Activated naive CD8-positive, alpha-beta T cell treated with anti-CD3 and anti-CD28 coated beads for 36 hours (primary cell): Measurements from ENCODE around the gene TRERF1. TPM values are rescaled to one million over a fixed set of nuclear protein-coding genes. Genes with fewer than 3 reads are reported as not detected.
"Not testable (repeated sequence)": the region's sequence is repeated elsewhere in the genome, so short reads cannot be mapped to it uniquely, and the experiment has no call there.

Experiments used
- DNase-seq: peaks from one replicate; pipeline ENCODE4 v3.0.0; 2021
- H3K27ac Mint-ChIP-seq: one replicate; pipeline ENCODE4 v1.8.0; 2022; ENCODE audit warnings: mild to moderate bottlenecking, moderate library complexity, mixed read lengths
- H3K27me3 Mint-ChIP-seq: one replicate; pipeline ENCODE4 v1.8.0; 2022; ENCODE audit warnings: mild to moderate bottlenecking, mixed read lengths
- H3K36me3 Mint-ChIP-seq: one replicate; pipeline ENCODE4 v1.8.0; 2021; ENCODE audit warnings: mild to moderate bottlenecking, mixed read lengths
- H3K4me1 Mint-ChIP-seq: one replicate; pipeline ENCODE4 v1.8.0; 2021; ENCODE audit warnings: mixed read lengths
- H3K4me3 Mint-ChIP-seq: one replicate; pipeline ENCODE4 v1.8.0; 2022; ENCODE audit warnings: mild to moderate bottlenecking, moderate library complexity, mixed read lengths
- H3K9me3 Mint-ChIP-seq: one replicate; pipeline ENCODE4 v1.8.0; 2022; ENCODE audit warnings: mixed read lengths
- total RNA-seq, 2 experiments: library from RNA; stranded (reverse); gene quantifications; one replicate each; pipeline ENCODE4 v1.2.3, GENCODE V29; 2021

TRERF1 gene
- total RNA-seq, 2 experiments from 2014 or later = 6.5 to 6.9 TPM

GRCh38 chr6:42193491-42193894, 258.2 kb downstream of the TRERF1 start:
- Mint-ChIP-seq H3K4me1 (no peaks in the 10 kb centered on the region), H3K27me3 (no peaks in the 10 kb centered on the region), H3K4me3 (no peak overlapping the region), H3K27ac (no peak overlapping the region), H3K9me3 (no peaks in the 10 kb centered on the region), H3K36me3 (peaks cover 1% of the 10 kb centered on the region)
- DNase-seq = no peak

DNA sequence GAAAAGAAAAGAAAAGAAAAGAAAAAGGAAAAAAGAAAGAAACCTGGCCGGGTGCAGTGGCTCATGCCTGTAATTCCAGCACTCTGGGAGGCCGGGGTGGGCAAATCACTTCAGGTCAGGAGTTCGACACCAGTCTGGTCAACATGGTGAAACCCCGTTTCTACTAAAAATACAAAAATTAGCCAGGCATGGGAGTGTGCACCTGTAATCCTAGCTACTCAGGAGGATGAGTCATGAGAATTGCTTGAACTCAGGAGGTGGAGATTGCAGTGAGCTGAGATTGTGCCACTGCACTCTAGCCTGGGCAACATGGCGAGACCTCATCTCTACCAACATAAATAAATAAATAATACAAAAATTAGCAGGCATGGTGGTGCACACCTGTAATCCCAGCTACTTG, 259.3 kb downstream of the TRERF1 start:
- H3K27me3 Mint-ChIP-seq, H3K4me1 Mint-ChIP-seq, H3K36me3 Mint-ChIP-seq, H3K9me3 Mint-ChIP-seq, H3K27ac Mint-ChIP-seq, DNase-seq, H3K4me3 Mint-ChIP-seq: not testable (repeated sequence)

GRCh38 chr6:42190554-42191183, 261.1 kb downstream of the TRERF1 start:
- no peak overlapping the region for H3K27ac Mint-ChIP-seq
- H3K27me3 Mint-ChIP-seq = no peaks in the 10 kb centered on the region
- no peaks in the 10 kb centered on the region for H3K9me3 Mint-ChIP-seq
- H3K4me3 Mint-ChIP-seq = no peak overlapping the region
- peaks cover 1% of the 10 kb centered on the region for H3K36me3 Mint-ChIP-seq
- DNase-seq = no peak
- no peaks in the 10 kb centered on the region for H3K4me1 Mint-ChIP-seq

GRCh38 chr6:42188406-42188805, 263.3 kb downstream of the TRERF1 start:
- H3K4me1 Mint-ChIP-seq = no peaks in the 10 kb centered on the region
- no peak for DNase-seq
- peaks cover 1% of the 10 kb centered on the region for H3K36me3 Mint-ChIP-seq
- H3K9me3 Mint-ChIP-seq = no peaks in the 10 kb centered on the region
- no peak overlapping the region for H3K4me3 Mint-ChIP-seq
- no peak overlapping the region for H3K27ac Mint-ChIP-seq
- H3K27me3 Mint-ChIP-seq = no peaks in the 10 kb centered on the region

- H3K9me3 Mint-ChIP-seq = no peaks in the 10 kb centered on the region
- H3K36me3 Mint-ChIP-seq = peaks cover 1% of the 10 kb centered on the region
- H3K27me3 Mint-ChIP-seq = no peaks in the 10 kb centered on the region
- H3K4me1 Mint-ChIP-seq = no peaks in the 10 kb centered on the region
- DNase-seq = no peak
- H3K27ac Mint-ChIP-seq = no peak overlapping the region
- no peak overlapping the region for H3K4me3 Mint-ChIP-seq
These were observed 266.1 kb downstream of the TRERF1 start for GRCh38 chr6:42185597-42185996.

DNA sequence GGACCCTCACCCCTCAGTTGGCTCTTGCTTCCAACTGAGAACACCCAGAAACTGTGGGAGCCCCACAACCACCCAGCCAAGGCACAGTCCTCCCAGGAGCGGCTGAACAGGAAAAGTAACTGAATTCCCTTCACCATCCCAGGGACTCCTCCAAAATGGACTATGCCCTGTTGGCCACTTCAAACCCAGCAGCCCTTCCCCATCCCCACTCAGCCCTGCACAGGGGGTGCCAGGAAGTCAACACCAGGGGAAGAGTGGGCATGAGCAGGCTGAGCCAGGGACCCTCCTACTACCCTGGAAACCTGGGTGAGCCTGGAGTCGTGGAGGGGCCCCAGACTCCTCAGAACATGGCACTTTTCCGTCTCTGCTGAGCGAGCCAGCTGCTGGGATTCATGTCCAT, 267.3 kb downstream of the TRERF1 start:
- H3K36me3 Mint-ChIP-seq = peaks cover 1% of the 10 kb centered on the region
- no peaks in the 10 kb centered on the region for H3K9me3 Mint-ChIP-seq
- no peak overlapping the region for H3K4me3 Mint-ChIP-seq
- no peak overlapping the region for H3K27ac Mint-ChIP-seq
- peaks cover 5% of the 10 kb centered on the region for H3K4me1 Mint-ChIP-seq
- H3K27me3 Mint-ChIP-seq = peaks cover 5% of the 10 kb centered on the region
- DNase-seq = no peak

DNA sequence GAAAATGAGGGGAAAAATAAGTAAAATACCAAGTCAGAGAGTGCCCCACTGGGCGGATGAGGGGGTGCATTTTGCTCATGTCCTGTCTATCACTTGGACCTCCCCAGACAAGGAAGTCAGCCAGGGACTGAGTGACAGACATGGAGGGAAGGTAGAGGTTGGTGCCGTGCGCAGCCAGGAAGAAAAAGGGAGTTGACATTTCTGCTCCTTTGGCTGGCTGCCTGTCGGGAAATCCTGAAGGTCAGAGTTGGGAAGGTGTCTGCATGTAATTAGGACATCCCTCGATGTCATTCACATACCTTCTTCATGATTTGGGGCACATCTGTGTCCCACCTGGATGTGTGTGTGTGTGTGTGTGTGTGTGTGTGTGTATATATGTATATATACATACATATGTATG, 269.6 kb downstream of the TRERF1 start:
- Mint-ChIP-seq H3K4me1 (peaks cover 10% of the 10 kb centered on the region), H3K36me3 (no peaks in the 10 kb centered on the region), H3K9me3 (no peaks in the 10 kb centered on the region), H3K27ac (no peak overlapping the region), H3K4me3 (no peak overlapping the region), H3K27me3 (peaks cover 21% of the 10 kb centered on the region)
- no peak for DNase-seq

- Mint-ChIP-seq H3K9me3 (no peaks in the 10 kb centered on the region), H3K36me3 (no peaks in the 10 kb centered on the region), H3K4me1 (peaks cover 10% of the 10 kb centered on the region), H3K27me3 (peaks cover 21% of the 10 kb centered on the region), H3K4me3 (no peak overlapping the region), H3K27ac (no peak overlapping the region)
- no peak for DNase-seq
These were observed 271.8 kb downstream of the TRERF1 start for GRCh38 chr6:42179945-42180313.

DNA sequence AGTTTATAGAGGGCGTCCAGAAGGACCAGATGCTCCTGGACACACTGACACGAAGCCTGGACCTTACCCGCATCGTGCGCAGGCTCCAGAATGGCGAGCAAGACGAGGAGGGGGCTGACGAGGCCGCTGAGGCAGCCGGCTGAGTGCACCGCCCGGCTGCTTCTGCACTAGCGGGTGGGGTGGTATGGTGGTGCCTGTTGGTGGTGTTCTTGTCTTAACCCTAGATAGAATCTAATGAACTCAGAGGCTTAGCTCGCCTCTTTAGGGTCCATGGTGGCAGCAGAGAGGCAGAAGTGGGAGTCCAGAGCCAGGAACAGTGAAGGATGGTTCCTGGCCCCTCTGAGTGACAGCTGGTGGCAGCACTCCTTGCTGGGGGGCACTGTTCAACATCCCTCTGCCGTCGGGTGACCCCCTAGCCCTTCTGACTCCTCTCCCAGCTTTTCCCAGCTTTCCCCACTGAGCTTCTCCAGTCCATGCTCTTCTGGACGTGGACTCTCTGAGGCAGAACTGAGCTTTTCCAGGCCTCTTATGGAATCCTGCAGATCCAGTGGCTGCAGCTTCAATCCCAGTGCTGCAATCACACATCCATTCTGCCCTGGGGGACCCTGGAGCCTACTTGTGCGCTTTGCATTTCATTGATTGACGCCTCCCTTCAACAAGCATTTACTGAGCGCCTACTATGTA, 272.3 kb downstream of the TRERF1 start:
- no peak for DNase-seq
- Mint-ChIP-seq H3K4me1 (peaks cover 10% of the 10 kb centered on the region), H3K27me3 (peaks cover 21% of the 10 kb centered on the region), H3K27ac (no peak overlapping the region), H3K9me3 (no peaks in the 10 kb centered on the region), H3K4me3 (no peak overlapping the region), H3K36me3 (no peaks in the 10 kb centered on the region)

- peaks cover 21% of the 10 kb centered on the region for H3K27me3 Mint-ChIP-seq
- no peak overlapping the region for H3K27ac Mint-ChIP-seq
- no peaks in the 10 kb centered on the region for H3K9me3 Mint-ChIP-seq
- peaks cover 10% of the 10 kb centered on the region for H3K4me1 Mint-ChIP-seq
- H3K4me3 Mint-ChIP-seq = peak overlapping the region; percentile 15
- no peaks in the 10 kb centered on the region for H3K36me3 Mint-ChIP-seq
- DNase-seq = peak; percentile 27
These were observed 274.0 kb downstream of the TRERF1 start for GRCh38 chr6:42177514-42178364.

DNA sequence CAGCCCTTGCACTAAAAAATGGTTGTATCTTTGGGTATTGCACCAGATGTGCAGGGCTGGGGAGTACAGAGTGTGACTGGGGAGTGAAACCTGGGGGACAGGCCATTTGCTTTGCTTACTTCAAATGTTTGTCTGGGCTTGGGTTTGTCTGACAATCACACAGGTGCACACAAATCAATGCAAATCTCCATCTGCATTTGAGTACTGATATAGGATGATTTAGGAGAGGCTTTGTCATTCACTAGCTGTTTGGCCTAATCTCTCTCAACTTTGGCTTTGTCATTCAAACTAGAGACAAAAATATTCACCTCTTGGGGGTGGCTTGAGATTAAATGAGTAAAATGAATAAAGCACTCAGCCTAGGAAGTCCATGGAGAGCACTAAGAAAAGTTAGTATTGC, 274.7 kb downstream of the TRERF1 start:
- no peak for DNase-seq
- Mint-ChIP-seq H3K4me1 (peaks cover 10% of the 10 kb centered on the region), H3K27me3 (peaks cover 21% of the 10 kb centered on the region), H3K9me3 (no peaks in the 10 kb centered on the region), H3K36me3 (no peaks in the 10 kb centered on the region), H3K27ac (no peak overlapping the region), H3K4me3 (no peak overlapping the region)

- H3K27ac Mint-ChIP-seq = no peak overlapping the region
- H3K27me3 Mint-ChIP-seq = peaks cover 21% of the 10 kb centered on the region
- no peak overlapping the region for H3K4me3 Mint-ChIP-seq
- H3K4me1 Mint-ChIP-seq = peaks cover 10% of the 10 kb centered on the region
- no peaks in the 10 kb centered on the region for H3K9me3 Mint-ChIP-seq
- DNase-seq = no peak
- H3K36me3 Mint-ChIP-seq = no peaks in the 10 kb centered on the region
These were observed 275.9 kb downstream of the TRERF1 start for GRCh38 chr6:42175860-42176259.

Other genes with a start within 250 kb of the TRERF1 start
- 10 to 100 TPM; 50.7 to 51.2 TPM for gene MRPS10, start 234.1 kb downstream of the TRERF1 start, total RNA-seq
- 10 to 100 TPM; 18.7 to 19.5 TPM for gene UBR2, start 112.1 kb upstream of the TRERF1 start, total RNA-seq